ENCODE results near the gene MEIOC.
"Not testable (repeated sequence)": the region's sequence is repeated elsewhere in the genome, so short reads cannot be mapped to it uniquely, and the experiment has no call there.

Gene MEIOC

DNA sequence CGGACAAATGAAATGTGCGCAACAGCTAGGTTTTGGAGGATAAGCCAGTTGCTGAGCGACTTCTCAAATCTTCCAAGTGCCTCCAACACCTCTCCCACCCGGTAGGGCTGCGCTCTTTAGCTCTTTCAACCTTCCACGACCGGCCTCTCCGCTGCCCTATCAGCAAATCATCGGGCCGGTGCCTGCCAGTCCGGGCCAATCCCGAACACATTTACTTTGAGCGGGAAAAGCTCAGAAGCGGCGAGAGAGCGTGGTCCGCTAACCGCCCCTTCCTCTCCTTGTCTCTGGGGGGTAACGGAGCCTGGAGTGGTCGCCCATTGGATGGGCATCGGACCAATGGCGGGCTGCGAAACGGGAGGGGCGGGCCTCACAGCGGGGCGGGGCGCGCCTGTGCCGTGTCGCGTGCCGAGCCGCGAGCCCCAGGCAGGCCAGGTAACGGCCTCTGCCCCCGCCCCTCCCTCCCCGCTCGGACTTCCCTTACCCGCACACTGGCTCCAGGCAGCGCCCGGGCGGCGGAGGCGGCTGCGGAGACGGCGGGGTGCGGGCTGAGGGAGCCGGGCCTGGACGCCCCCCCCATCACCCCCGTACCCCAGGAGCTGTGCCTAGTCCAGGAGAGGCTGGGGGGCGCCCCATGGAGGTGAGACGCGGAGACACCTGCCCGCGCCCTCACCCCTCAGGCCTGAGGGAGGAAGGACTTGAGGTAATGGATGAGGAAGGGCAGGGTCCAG is at the start of gene MEIOC:
Gene MEIOC, plus strand, starts transcription at position 486 of the 728 bp plus-strand sequence. Its CDS starts 146 bp downstream, at position 632.
- peak; percentile 39 for DNase-seq

- DNase-seq, result no peak
Observed at GRCh38 chr17:44606658-44607057, 49.6 kb upstream of the MEIOC start.

DNA sequence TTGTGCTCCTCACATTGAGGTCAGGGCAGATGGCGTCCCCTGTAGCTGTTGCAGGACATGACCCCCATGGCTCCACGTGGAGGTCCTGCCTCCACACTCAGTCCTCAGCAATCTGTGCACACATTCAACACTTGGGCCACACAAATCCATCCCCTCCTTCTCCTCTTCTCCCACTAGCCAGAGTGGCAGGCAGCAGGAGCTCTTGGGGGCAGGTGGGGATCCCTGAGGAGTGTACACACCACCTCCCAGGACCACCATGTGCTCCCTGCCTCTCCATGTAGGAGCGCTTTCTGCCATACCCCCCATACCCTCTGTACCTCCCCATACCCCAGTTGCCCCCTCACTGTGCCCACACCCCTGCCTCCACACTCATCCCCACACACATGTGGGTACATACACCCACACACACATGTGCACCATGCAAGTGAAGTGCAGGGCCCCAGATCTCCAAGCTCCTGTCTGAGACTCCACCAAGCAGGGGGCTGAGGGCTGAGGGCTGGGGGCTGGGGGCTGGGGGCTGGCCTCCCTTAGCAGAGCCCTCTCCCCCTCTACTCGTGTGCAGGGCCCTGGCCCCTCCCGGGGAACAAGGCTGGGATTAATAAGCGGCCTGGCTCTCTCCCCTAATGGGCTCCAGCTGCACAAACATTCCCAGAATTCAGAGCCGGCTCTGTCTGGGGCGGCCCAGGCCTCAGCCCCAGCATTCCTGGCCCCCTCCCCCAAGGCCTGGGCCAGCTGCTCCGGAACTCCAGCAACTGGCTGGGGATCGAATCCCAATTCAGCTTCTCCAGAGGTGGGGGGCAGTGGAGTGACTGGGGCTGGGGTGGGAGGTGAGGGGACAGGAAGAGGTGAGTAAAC is 48.2 kb upstream of the MEIOC start:
- DNase-seq, result no peak

- DNase-seq, result no peak
Observed at GRCh38 chr17:44608727-44609435, 47.4 kb upstream of the MEIOC start.

- no peak for DNase-seq
Observed at GRCh38 chr17:44610331-44610730, 45.9 kb upstream of the MEIOC start.

DNA sequence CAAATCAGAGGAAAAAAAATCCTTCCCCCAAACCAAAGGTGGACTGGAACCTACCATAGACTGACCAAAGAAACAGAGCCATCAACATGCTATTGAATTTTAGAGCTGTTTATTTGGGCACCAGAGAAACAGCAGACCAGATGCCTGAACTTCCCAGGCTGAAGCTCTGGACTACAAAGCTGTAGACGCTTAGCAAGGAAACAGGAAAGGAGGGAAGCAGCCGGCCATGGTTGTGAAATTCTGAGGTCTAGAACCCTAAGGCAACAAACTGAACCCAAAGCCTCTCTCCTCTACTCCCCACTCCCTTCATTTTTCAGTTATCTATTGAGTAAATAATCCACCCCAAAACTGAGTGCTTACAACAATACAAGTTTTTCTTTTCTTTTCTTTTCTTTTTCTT is 45.4 kb upstream of the MEIOC start:
- DNase-seq, result no peak

GRCh38 chr17:44614862-44615261 is 41.4 kb upstream of the MEIOC start:
- no peak for DNase-seq

GRCh38 chr17:44618652-44619051 is 37.6 kb upstream of the MEIOC start:
- not testable (repeated sequence) for DNase-seq

GRCh38 chr17:44623070-44623725 is 33.1 kb upstream of the MEIOC start:
- no peak for DNase-seq

GRCh38 chr17:44627513-44628242 is 28.6 kb upstream of the MEIOC start:
- no peak for DNase-seq

- DNase-seq, result no peak
Observed at GRCh38 chr17:44628243-44629188, 27.8 kb upstream of the MEIOC start.

DNA sequence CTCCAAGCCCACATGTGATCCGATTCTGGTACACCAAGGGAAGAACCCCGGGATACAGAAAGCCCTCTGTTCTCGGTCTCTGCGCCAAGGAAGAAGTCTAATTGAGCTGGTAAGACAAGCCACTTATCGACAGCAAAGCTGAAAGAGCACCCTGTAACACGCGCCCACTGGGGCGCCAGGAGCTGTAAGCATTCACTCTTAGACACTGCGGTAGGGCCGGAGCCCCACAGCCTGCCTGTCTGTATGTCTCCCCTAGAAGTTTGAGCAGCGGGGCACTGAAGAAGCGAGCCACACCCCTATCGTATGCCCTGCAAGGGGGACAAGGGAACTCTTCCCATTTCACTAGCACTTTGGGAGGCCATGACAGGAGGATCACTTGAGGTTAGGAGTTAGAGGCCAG is 27.0 kb upstream of the MEIOC start:
- no peak for DNase-seq

GRCh38 chr17:44630703-44631102 is 25.6 kb upstream of the MEIOC start:
- DNase-seq, result no peak

GRCh38 chr17:44633998-44634397 is 22.3 kb upstream of the MEIOC start:
- no peak for DNase-seq

GRCh38 chr17:44634401-44634800 is 21.9 kb upstream of the MEIOC start:
- not testable (repeated sequence) for DNase-seq

- peak; percentile 11 for DNase-seq
Observed at GRCh38 chr17:44636562-44636961, 19.7 kb upstream of the MEIOC start.

GRCh38 chr17:44637066-44637465 is 19.2 kb upstream of the MEIOC start:
- no peak for DNase-seq

DNA sequence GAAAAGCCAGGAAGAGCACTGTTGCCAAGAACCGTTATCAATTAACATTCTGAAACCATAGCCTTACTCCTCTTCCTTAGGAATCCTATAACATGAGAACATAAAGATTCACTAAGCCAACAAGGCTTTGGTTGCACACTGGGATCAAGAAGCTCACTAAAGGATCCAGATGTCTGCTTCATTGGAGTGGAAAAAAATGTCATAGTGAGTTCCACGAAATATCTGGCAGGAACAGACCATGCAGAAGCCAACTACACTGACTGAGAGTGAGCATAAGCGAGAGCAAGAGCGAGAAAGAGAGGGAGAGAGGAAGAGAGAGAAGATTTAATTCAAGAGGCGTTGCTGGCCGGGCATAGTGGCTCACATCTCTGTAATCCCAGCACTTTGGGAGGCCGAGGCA is 13.4 kb upstream of the MEIOC start:
- DNase-seq, result no peak

GRCh38 chr17:44645341-44645740 is 10.9 kb upstream of the MEIOC start:
- no peak for DNase-seq

GRCh38 chr17:44646280-44646679 is 10.0 kb upstream of the MEIOC start:
- DNase-seq, result no peak

DNA sequence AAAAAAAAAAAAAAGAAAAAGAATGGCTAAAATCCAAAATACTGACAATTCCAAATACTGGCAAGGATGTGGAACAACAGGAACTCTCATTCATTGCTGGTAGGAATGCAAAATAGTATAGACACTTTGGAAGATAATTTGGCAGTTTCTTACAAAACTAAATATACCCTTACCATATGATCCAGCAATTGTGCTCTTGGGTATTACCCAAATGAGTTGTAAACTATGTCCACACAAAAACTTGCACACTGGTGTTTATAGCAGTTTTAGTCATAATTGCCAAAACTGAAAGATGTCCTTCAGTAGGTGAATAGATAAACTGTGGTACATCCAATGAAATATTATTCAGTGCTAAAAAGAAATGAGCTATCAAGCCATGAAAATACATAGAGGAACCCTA is 8.5 kb upstream of the MEIOC start:
- no peak for DNase-seq

All from CD4-positive, alpha-beta T cell treated with Interleukin-21 for 1 hour (primary cell).